Cardiac muscle cell (in vitro differentiated cells and primary cell): ENCODE measurements around the gene FLNA. TPM values are rescaled to one million over a fixed set of nuclear protein-coding genes. Genes with fewer than 3 reads are reported as not detected.
A peak's percentile ranks its signal among the peaks of the same experiment; 100 is the strongest.

Experiments used
- DNase-seq, 2 donors: peaks; one replicate each; pipeline versions ENCODE4 v3.0.0 to v3.0.0-alpha.2; 2010 to 2017; ENCODE audit warnings: low read depth in 1 of 2, low spot score in 1 of 2
- H3K27ac ChIP-seq: fragments of 200-600 bp; sonication (generic); 2 replicates; pipeline ENCODE4 v1.5.1; 2016
- H3K27me3 ChIP-seq: fragments of 200-600 bp; sonication (generic); 2 replicates; pipeline ENCODE4 v1.6.0; 2016; ENCODE audit warnings: control low read depth
- H3K36me3 ChIP-seq: fragments of 200-600 bp; sonication (generic); 2 replicates; pipeline ENCODE4 v1.5.1; 2016; ENCODE audit warnings: control low read depth
- H3K4me1 ChIP-seq: fragments of 200-600 bp; sonication (generic); 2 replicates; pipeline ENCODE4 v1.8.1; 2017; ENCODE audit warnings: low read depth, mild to moderate bottlenecking, mixed run types
- H3K4me3 ChIP-seq: fragments of 200-600 bp; sonication (generic); 2 replicates; pipeline ENCODE4 v1.5.1; 2016; ENCODE audit warnings: mild to moderate bottlenecking
- H3K9me3 ChIP-seq: fragments of 200-600 bp; sonication (generic); 2 replicates; pipeline ENCODE4 v1.5.1; 2017; ENCODE audit warnings: low read depth, mild to moderate bottlenecking, control low read depth
- polyA plus RNA-seq: library from polyadenylated mRNA; unstranded; fragments of >200 nt; fragmentation: Nextera tagmentation; extraction: Ambion mirVana; gene quantifications from 2 replicates; pipeline ENCODE4 v1.2.1, GENCODE V29; 2016
- total RNA-seq: library from RNA; depleted of rRNA; stranded (reverse); fragments of >200 nt; gene quantifications from 2 replicates; pipeline ENCODE4 v1.2.3, GENCODE V29; 2016
- TF ChIP-seq, protein P1 (sequence below): IDR thresholded peaks from 2 replicates; pipeline ENCODE4 v1.5.1; 2012; ENCODE audit warnings: low read depth, mild to moderate bottlenecking, low read length

FLNA gene
- total and polyA plus RNA-seq, 2 experiments from 2014 or later: 341 to 447 TPM

DNA sequence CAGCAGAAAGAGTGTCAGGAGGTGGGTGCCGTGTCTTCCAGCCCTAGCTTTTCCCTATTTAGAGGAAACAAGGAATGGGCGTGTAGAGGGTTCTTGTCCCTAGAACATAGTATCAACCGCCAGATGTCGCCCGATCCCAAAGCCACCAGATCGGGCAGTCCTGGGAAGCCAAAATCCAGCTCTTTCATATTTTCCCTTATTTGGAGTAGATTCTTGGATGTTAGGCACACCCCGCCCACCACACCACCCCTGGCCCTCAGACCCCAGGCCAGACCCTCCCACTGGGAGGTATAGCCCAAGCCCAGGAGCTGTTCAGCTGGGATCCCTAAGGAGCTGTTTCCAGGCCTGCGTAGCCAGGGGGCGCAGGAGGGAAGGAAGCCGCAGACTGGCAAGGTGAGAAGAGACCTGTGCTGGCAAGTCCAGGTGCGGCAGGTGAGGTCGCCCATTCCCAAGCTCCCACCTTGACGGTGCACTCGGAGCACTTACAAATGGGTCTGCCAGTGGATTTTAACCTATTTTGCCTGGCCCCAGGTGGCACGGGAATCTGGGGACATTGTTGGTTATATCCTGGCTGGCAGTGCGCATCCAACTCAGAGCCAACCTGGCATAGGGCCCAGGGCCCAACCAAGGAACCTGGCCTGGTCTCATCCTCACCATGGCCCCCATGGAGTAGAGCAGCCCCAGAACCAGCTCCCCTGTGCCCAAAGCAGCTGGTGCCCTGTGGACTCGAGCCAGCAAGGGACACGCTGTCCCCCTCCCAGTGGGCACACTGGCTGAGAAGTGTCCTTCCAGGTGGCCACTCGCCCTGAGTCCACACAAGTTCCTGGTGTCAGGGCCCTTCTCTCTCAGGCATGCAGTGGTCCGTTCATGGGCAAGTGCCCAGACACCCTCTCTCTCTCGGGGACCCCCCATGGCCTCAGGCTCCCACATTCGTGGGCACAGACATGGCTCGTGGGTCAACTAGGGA lies 811 bp downstream of the FLNA start:
- Histone ChIP-seq H3K9me3 (no peaks in the 10 kb centered on the region), H3K36me3 (peaks cover 2% of the 10 kb centered on the region), H3K4me3 (peak overlapping the region; percentile 24), H3K27ac (peak overlapping the region; percentile 93), H3K27me3 (no peaks in the 10 kb centered on the region), H3K4me1 (peaks cover 16% of the 10 kb centered on the region)
- TF ChIP-seq, protein P1, sequence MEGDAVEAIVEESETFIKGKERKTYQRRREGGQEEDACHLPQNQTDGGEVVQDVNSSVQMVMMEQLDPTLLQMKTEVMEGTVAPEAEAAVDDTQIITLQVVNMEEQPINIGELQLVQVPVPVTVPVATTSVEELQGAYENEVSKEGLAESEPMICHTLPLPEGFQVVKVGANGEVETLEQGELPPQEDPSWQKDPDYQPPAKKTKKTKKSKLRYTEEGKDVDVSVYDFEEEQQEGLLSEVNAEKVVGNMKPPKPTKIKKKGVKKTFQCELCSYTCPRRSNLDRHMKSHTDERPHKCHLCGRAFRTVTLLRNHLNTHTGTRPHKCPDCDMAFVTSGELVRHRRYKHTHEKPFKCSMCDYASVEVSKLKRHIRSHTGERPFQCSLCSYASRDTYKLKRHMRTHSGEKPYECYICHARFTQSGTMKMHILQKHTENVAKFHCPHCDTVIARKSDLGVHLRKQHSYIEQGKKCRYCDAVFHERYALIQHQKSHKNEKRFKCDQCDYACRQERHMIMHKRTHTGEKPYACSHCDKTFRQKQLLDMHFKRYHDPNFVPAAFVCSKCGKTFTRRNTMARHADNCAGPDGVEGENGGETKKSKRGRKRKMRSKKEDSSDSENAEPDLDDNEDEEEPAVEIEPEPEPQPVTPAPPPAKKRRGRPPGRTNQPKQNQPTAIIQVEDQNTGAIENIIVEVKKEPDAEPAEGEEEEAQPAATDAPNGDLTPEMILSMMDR: peak; percentile 55
- peak; percentile 64 to 83 for DNase-seq

DNA sequence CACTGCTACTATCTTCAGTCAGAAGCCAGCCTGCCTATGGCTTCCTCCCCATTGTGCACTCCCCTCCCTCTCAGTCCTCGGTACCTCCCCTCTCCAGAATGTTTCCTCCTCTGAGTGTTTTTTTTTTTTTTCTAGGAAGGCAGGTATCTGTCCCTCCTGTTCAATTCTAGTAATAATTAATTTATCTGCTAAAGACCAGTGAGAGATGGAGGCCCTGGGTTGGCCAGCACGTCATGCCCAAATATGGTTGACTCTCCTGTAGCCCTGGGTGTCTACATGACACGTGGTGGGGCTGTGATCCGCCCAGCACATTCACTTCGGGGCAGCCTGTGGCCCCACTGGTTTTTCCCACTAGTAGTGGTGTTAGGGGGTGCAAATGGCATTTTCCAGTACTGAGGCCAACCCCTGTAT lies 1.8 kb downstream of the FLNA start:
- H3K9me3 ChIP-seq: no peaks in the 10 kb centered on the region
- peaks cover 20% of the 10 kb centered on the region for H3K4me1 ChIP-seq
- no peaks in the 10 kb centered on the region for H3K27me3 ChIP-seq
- TF ChIP-seq, protein P1: no peak
- peak overlapping the region; percentile 93 for H3K27ac ChIP-seq
- peak in 1 of 2 donors; percentile 49 for DNase-seq
- peaks cover 5% of the 10 kb centered on the region for H3K36me3 ChIP-seq
- H3K4me3 ChIP-seq: no peak overlapping the region

DNA sequence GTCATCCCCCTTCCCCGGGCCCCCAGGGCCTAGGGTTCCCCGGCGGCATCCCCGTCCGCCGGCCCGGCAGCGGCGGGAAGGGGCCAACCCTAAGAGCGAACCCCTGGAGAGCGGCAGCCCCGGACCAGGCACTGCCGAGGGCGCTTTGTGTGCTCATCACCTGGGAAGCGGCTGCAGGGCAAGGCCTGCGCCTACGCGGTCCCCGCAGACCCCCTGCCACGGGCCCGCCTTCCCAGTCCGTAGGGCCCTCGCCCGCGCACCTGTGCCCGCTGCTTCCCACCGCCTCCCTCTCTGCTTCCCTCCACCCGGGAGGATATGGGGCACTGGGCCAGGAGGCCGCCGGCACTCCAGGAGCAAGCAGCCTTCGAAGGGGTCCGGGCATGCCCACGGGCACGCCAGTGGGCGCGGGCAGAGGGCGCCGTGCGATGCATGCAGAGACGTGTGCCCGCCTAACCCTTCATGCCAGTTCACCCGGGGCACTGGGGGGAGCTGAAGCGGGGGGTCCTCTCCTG lies 2.6 kb downstream of the FLNA start:
- Histone ChIP-seq H3K9me3 (no peaks in the 10 kb centered on the region), H3K4me3 (peak overlapping the region; percentile 99), H3K27ac (peak overlapping the region; percentile 93), H3K36me3 (peaks cover 11% of the 10 kb centered on the region), H3K27me3 (no peaks in the 10 kb centered on the region), H3K4me1 (peaks cover 20% of the 10 kb centered on the region)
- DNase-seq: no peak
- TF ChIP-seq, protein P1: no peak

DNA sequence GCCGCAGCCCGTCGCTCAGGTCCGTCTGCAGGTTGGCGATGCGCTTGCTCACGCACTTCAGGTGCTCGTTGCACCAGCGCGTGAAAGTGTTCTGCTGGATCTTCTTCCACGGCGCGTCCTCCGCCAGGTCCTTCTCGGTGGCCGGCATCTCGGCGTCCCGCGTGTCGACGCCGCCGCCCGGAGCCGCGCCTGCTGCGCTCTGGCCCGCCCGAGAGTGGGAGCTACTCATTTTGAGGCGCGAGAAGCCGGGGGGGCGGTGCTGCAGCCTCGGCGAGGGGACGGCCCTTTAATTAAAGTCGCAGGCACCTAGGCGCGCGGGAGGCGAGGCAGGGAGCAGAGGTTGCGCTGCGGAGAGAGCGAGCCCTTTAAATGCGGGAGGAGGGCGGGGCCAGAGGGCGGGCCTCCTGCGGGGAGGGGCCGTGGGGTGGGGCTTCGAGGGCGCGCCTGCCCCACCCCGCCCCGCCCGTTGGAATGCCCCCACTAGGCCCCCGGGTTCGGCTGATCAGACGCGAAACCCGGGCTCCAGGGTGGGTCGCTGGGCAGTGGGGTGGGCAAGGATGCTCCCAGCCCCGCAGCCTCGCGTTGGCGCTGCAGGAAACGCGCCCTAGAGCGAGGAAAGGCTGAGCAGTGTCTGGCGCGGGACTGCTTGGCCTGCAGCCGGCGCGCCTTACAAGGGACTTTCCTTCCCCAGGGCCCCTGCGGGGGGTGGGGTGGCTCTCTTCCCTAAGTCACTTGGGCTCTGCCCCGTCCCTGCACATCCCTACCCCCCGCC lies 3.2 kb downstream of the FLNA start:
- DNase-seq: peak; percentile 93 to 95
- Histone ChIP-seq H3K36me3 (peaks cover 17% of the 10 kb centered on the region), H3K27ac (peak overlapping the region; percentile 100), H3K4me3 (peak overlapping the region; percentile 99), H3K27me3 (no peaks in the 10 kb centered on the region), H3K9me3 (no peaks in the 10 kb centered on the region), H3K4me1 (peaks cover 20% of the 10 kb centered on the region)
- TF ChIP-seq, protein P1: no peak

DNA sequence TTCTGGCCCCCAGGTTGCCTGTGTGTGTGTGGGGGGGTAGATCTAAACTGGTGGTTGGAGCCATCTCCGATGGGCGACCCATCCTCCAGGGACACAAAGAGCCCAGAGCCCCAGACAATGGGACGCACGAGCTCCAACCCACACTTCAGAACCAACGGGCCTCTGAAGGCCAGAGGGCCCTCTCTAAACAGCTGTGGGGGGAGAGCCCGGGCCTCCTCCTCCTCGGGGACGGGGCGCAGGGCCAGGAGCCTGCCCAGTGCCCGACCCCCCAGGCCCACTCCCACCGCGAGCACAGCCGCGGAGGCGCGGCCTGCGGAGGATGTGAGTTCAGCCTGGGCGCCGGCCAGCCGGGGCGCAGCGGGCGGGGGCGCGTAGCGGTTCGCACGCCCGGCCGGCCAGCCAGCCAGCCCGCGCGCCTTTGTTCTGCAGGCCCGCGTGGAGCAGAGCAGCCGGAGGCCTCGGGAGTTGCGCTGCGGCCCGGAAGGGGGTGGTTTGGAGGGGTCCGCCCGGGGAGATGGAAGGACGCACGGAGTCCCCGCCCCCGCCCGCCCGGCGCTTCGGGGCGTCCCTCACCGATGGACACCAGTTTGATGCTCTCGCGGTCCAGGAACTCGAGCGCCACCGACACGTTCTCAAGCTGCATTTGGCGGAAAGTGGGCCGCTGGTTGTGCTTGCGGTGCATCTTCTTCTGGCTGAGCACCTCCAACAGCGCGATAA lies 4.0 kb downstream of the FLNA start:
- TF ChIP-seq, protein P1: no peak
- H3K4me3 ChIP-seq: peak overlapping the region; percentile 99
- DNase-seq: peak in 1 of 2 donors; percentile 50

More for the DNA sequence above, 4.0 kb downstream of the FLNA start:
- Histone ChIP-seq H3K27me3 (no peaks in the 10 kb centered on the region), H3K27ac (peak overlapping the region; percentile 100), H3K4me1 (peaks cover 22% of the 10 kb centered on the region), H3K9me3 (no peaks in the 10 kb centered on the region), H3K36me3 (peaks cover 24% of the 10 kb centered on the region)
